Thoracic aorta (tissue), 2 donors: ENCODE results near the gene HOXA10. TPM values are rescaled to one million over a fixed set of nuclear protein-coding genes. Genes with fewer than 3 reads are reported as not detected.

Experiments used
- ATAC-seq: fragments of 150-250 bp; one replicate; pipeline ENCODE4 v1.8.0; 2017; ENCODE audit warnings: low read depth; ENCODE audit not compliant: insufficient number of reproducible peaks, low FRiP score
- DNase-seq: peaks from one replicate; pipeline ENCODE4 v3.0.0-alpha.2; 2020; ENCODE audit warnings: low spot score
- H3K27ac ChIP-seq, 2 donors: fragments of 200-600 bp; sonication (generic); 1 replicate in 1 of 2; 2 replicates in 1 of 2; pipeline ENCODE4 v1.5.1; 2016; ENCODE audit warnings: mild to moderate bottlenecking in 2 of 2, moderate library complexity in 2 of 2
- H3K27me3 ChIP-seq: fragments of 200-600 bp; sonication (generic); replicated peaks from 2 replicates; pipeline ENCODE4 v1.6.0; 2016; ENCODE audit warnings: mild to moderate bottlenecking; ENCODE audit not compliant: insufficient read depth
- H3K36me3 ChIP-seq: fragments of 200-600 bp; sonication (generic); one replicate; pipeline ENCODE4 v1.5.1; 2016
- H3K4me1 ChIP-seq, 2 donors: fragments of 200-600 bp; sonication (generic); 1 replicate in 1 of 2; 2 replicates in 1 of 2; pipeline versions ENCODE4 v1.5.1 to v1.6.0; 2016; ENCODE audit warnings: low read depth in 2 of 2, mild to moderate bottlenecking in 1 of 2; ENCODE audit not compliant: control insufficient read depth in 1 of 2
- H3K4me3 ChIP-seq: fragments of 200-600 bp; sonication (generic); 2 replicates; pipeline ENCODE4 v1.5.1; 2016; ENCODE audit warnings: mild to moderate bottlenecking
- H3K9me3 ChIP-seq: fragments of 200-600 bp; sonication (generic); 2 replicates; pipeline ENCODE4 v1.5.1; 2016
- total RNA-seq, 2 donors: library from RNA; depleted of rRNA; stranded (reverse); fragments of >200 nt; gene quantifications; one replicate each; pipeline versions ENCODE4 v1.1.0 to v1.2.3, GENCODE V29; 2016
- TF ChIP-seq, protein P1 (sequence below): fragments of 200-600 bp; sonication (generic); IDR thresholded peaks from one replicate; pipeline ENCODE4 v1.5.1; 2019; ENCODE audit warnings: antibody characterized with exemption

HOXA10 gene
- total RNA-seq, 2 donors from 2014 or later, result 0.81 TPM; not detected in 1

DNA sequence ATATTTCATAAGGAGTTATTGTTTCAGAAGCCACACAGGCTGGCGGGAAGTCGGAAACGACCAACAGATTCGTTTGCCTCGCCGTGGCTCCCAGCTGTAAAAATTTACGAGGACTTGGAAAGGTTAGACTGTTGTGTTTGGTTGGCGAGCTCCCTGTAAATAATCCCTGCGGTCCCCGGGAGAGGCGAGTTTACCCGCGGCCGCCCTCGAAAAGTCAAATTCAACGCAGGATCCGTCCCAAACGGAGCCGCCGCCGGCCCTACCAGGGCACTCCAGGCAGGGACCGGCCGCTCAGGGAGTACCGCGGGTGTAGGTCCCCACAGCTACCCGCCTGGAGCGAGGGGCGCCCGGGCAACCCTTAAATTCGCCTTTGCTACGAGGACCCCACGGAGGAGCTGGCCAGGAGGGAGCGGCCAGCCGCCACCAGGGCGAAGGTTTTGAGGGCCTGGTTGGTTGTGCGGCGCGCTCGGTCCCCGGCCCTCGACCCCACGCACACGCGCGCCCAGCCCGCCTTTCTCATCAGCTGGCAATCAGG, 8.1 kb downstream of the HOXA10 start:
- Histone ChIP-seq H3K9me3 (no peaks in the 10 kb centered on the region), H3K4me1 (peaks cover 7 to 21% of the 10 kb centered on the region in 2 donors), H3K4me3 (peak overlapping the region; percentile 62), H3K27ac (peak overlapping the region in 1 of 2 donors; percentile 26), H3K27me3 (peaks cover 9% of the 10 kb centered on the region), H3K36me3 (no peaks in the 10 kb centered on the region)
- TF ChIP-seq, protein P1, sequence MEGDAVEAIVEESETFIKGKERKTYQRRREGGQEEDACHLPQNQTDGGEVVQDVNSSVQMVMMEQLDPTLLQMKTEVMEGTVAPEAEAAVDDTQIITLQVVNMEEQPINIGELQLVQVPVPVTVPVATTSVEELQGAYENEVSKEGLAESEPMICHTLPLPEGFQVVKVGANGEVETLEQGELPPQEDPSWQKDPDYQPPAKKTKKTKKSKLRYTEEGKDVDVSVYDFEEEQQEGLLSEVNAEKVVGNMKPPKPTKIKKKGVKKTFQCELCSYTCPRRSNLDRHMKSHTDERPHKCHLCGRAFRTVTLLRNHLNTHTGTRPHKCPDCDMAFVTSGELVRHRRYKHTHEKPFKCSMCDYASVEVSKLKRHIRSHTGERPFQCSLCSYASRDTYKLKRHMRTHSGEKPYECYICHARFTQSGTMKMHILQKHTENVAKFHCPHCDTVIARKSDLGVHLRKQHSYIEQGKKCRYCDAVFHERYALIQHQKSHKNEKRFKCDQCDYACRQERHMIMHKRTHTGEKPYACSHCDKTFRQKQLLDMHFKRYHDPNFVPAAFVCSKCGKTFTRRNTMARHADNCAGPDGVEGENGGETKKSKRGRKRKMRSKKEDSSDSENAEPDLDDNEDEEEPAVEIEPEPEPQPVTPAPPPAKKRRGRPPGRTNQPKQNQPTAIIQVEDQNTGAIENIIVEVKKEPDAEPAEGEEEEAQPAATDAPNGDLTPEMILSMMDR, result no peak
- ATAC-seq, result no peak
- no peak for DNase-seq

DNA sequence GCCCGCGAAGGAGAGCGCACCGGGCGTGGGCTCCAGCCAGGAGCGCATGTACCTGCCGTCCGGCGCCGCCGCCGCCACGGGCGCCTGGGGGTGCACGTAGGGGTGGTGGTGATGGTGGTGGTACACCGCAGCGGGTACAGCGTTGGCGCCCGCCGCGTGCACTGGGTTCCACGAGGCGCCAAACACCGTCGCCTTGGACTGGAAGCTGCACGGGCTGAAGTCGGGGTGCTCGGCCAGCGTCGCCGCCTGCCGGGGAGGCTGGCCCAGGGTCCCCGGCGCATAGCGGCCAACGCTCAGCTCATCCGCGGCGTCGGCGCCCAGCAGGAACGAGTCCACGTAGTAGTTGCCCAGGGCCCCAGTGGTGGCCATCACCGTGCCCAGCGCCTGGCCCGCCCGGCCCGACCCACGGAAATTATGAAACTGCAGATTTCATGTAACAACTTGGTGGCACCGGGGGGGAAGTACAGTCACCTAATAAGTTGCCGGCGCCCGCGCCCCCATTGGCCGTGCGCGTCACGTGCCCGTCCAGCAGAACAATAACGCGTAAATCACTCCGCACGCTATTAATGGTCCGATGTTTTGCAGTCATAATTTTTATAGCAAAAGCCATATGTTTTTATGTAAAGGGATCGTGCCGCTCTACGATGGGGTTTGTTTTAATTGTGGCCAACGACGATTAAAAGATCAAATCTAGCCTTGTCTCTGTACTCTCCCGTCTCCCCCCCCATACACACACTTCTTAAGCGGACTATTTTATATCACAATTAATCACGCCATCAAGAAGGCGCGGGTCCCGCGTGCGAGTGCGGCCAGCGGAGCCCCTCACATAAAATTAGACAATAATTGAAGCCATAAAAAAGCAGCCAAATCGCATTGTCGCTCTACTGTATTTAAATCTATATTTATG, 8.8 kb downstream of the HOXA10 start, which contains the start of gene HOXA9:
Gene HOXA9, minus strand, starts transcription at position 449 of the 907 bp plus-strand sequence. Its CDS starts 80 bp downstream, at position 369.
- ATAC-seq (no peak), DNase-seq (no peak)
- Histone ChIP-seq H3K36me3 (no peaks in the 10 kb centered on the region), H3K4me1 (peaks cover 8 to 26% of the 10 kb centered on the region in 2 donors), H3K9me3 (no peaks in the 10 kb centered on the region), H3K27ac (peak within 1 kb of the TSS in 1 of 2 donors; percentile 26), H3K27me3 (peaks cover 9% of the 10 kb centered on the region), H3K4me3 (peak within 1 kb of the TSS; percentile 62)
- TF ChIP-seq, protein P1, result no peak

DNA sequence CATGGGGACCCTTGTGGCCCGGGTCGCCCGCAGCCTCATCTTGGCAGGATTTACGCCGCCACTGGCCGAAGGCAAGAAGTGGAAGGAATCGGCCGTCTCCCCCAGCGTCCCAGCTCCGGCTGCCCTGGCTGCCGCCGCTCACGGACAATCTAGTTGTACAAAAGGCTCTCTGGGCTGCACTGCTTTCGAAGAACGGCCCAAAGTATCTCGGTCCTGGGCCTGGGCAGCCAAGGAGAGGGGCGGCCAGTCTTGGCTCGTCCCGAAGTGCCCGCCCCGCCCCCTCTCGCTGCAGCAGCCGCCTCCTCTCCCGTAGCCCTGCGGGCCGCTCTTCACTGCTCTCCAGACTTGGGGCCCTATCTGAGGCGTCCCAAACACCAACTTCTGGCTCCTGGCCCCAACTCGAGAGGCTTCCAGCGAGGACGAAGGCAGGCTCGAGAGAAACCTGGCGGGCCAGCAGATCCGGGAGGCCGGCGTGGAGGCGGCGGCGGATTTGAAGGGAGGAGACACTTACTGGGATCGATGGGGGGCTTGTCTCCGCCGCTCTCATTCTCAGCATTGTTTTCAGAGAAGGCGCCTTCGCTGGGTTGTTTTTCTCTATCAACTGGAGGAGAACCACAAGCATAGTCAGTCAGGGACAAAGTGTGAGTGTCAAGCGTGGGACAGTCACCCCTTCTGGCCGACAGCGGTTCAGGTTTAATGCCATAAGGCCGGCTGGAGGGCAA, 9.6 kb downstream of the HOXA10 start:
- peaks cover 9% of the 10 kb centered on the region for H3K27me3 ChIP-seq

DNA sequence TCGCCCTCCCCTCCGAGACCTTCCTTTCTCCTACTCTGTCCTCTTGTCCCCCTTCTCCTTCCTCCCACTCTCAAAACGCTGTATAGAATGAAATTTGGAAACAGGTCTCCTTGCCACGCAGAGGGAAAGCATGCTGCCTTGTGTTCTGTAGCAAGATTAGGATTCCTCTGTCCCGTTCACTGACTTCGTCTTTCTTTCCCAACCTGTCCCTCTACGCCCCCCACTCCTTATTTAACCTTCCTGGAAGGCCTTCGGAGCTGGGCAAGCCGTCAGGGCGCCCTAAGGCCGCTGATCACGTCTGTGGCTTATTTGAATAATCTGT, 10.1 kb downstream of the HOXA10 start:
- Histone ChIP-seq H3K36me3 (no peaks in the 10 kb centered on the region), H3K4me1 (peaks cover 10 to 28% of the 10 kb centered on the region in 2 donors), H3K4me3 (peak overlapping the region; percentile 62), H3K9me3 (no peaks in the 10 kb centered on the region), H3K27me3 (peaks cover 9% of the 10 kb centered on the region), H3K27ac (no peak overlapping the region)
- ATAC-seq (no peak), DNase-seq (no peak)
- TF ChIP-seq, protein P1, result no peak

More for the DNA sequence above, 9.6 kb downstream of the HOXA10 start:
- H3K27ac ChIP-seq, result no peak overlapping the region
- TF ChIP-seq, protein P1, result no peak
- no peak for ATAC-seq
- H3K4me1 ChIP-seq, result peaks cover 10 to 28% of the 10 kb centered on the region in 2 donors
- no peaks in the 10 kb centered on the region for H3K9me3 ChIP-seq
- DNase-seq, result no peak
- no peaks in the 10 kb centered on the region for H3K36me3 ChIP-seq
- peak overlapping the region; percentile 62 for H3K4me3 ChIP-seq
